WTC11 (cell line): ENCODE measurements around the gene DAAM2. TPM values are rescaled to one million over a fixed set of nuclear protein-coding genes. Genes with fewer than 3 reads are reported as not detected.

Experiments used
- ATAC-seq: fragments of 200-7000 bp; cut with Tn5 transposase; 2 replicates; pipeline ENCODE4 v1.10.0; 2021; ENCODE audit warnings: mild to moderate bottlenecking, moderate library complexity
- CTCF ChIA-PET: fragments of 300-600 bp; sonication (Branson Sonifier 250); formaldehyde crosslinking; loops from one replicate; lab custom pipeline; 2021; ENCODE audit warnings: antibody characterized with exemption; lab: Charles Lee
- POLR2A ChIA-PET: fragments of 350-600 bp; sonication (Branson Sonifier 250); formaldehyde crosslinking; loops from one replicate; lab custom pipeline; 2021; ENCODE audit warnings: antibody characterized with exemption; lab: Charles Lee
- DNase-seq: peaks from one replicate; pipeline ENCODE4 v3.0.0; 2021; ENCODE audit warnings: low spot score
- H3K27ac Mint-ChIP-seq: 2 replicates; pipeline ENCODE4 v1.8.0; 2021; ENCODE audit warnings: mixed read lengths
- H3K27me3 Mint-ChIP-seq: 2 replicates; pipeline ENCODE4 v1.8.0; 2021; ENCODE audit warnings: low read depth, mild to moderate bottlenecking, moderate library complexity, mixed read lengths
- H3K36me3 Mint-ChIP-seq: 2 replicates; pipeline ENCODE4 v1.8.0; 2021; ENCODE audit warnings: mixed read lengths
- H3K4me1 Mint-ChIP-seq: 2 replicates; pipeline ENCODE4 v1.8.0; 2022; ENCODE audit warnings: mixed read lengths
- H3K4me3 Mint-ChIP-seq: 2 replicates; pipeline ENCODE4 v1.8.0; 2021; ENCODE audit warnings: mild to moderate bottlenecking, moderate library complexity, mixed read lengths
- H3K9me3 Mint-ChIP-seq: 2 replicates; pipeline ENCODE4 v1.8.0; 2021; ENCODE audit warnings: mixed read lengths
- ATF1 ChIP-seq: sonication (generic); formaldehyde crosslinking; IDR thresholded peaks from 2 replicates; pipeline ENCODE4 v1.8.1; 2023; ENCODE audit warnings: mild to moderate bottlenecking, moderate library complexity, missing genetic modification reagents
- ELF4 ChIP-seq: sonication (generic); formaldehyde crosslinking; IDR thresholded peaks from 2 replicates; pipeline ENCODE4 v1.8.1; 2022; ENCODE audit warnings: low read depth, mild to moderate bottlenecking, moderate library complexity, missing genetic modification reagents
- EMX1 ChIP-seq: fragments of 250-450 bp; sonication (Bioruptor Pico); IDR thresholded peaks from 2 replicates; pipeline ENCODE4 v1.8.0; 2021; ENCODE audit warnings: mild to moderate bottlenecking
- FOXJ3 ChIP-seq: sonication (generic); formaldehyde crosslinking; IDR thresholded peaks from 2 replicates; pipeline ENCODE4 v1.9.0; 2021; ENCODE audit warnings: missing genetic modification reagents, mild to moderate bottlenecking, borderline replicate concordance
- JAZF1 ChIP-seq: fragments of 250-450 bp; sonication (Bioruptor Pico); IDR thresholded peaks from 2 replicates; pipeline ENCODE4 v1.9.0; 2021; ENCODE audit warnings: moderate library complexity, mild to moderate bottlenecking, inconsistent platforms
- RORB ChIP-seq: fragments of 250-450 bp; sonication (Bioruptor Pico); IDR thresholded peaks from 2 replicates; pipeline ENCODE4 v1.9.0; 2021; ENCODE audit warnings: mild to moderate bottlenecking
- ZNF423 ChIP-seq: fragments of 250-450 bp; sonication (Bioruptor Pico); IDR thresholded peaks from 2 replicates; pipeline ENCODE4 v2.1.2; 2022; ENCODE audit warnings: mild to moderate bottlenecking, moderate library complexity
- ZNF671 ChIP-seq: fragments of 250-450 bp; sonication (Bioruptor Pico); IDR thresholded peaks from 2 replicates; pipeline ENCODE4 v1.8.0; 2021; ENCODE audit warnings: mild to moderate bottlenecking
- total RNA-seq: library from RNA; stranded (reverse); gene quantifications from 3 replicates; pipeline ENCODE4 v1.2.3, GENCODE V29; 2021
- TF ChIP-seq, protein P1 (sequence below): sonication (generic); formaldehyde crosslinking; IDR thresholded peaks from 2 replicates; pipeline ENCODE4 v1.8.1; 2022; ENCODE audit warnings: low read depth, mild to moderate bottlenecking, moderate library complexity, missing genetic modification reagents, borderline replicate concordance
- TF ChIP-seq, protein P2 (sequence below): sonication (generic); formaldehyde crosslinking; IDR thresholded peaks from 2 replicates; pipeline ENCODE4 v1.8.1; 2022; ENCODE audit warnings: low read depth, missing genetic modification reagents, borderline replicate concordance
- TF ChIP-seq, protein P3 (sequence below): sonication (generic); formaldehyde crosslinking; IDR thresholded peaks from 2 replicates; pipeline ENCODE4 v1.8.0; 2022; ENCODE audit warnings: mild to moderate bottlenecking, missing genetic modification reagents
- TF ChIP-seq, protein P4 (sequence below): sonication (generic); formaldehyde crosslinking; conservative IDR thresholded peaks from 2 replicates; pipeline ENCODE4 v1.8.1; 2022; ENCODE audit warnings: mild to moderate bottlenecking, missing genetic modification reagents
- TF ChIP-seq, protein P5 (sequence below): sonication (generic); formaldehyde crosslinking; IDR thresholded peaks from 2 replicates; pipeline ENCODE4 v1.8.1; 2023; ENCODE audit warnings: mild to moderate bottlenecking, missing genetic modification reagents, moderate library complexity
- TF ChIP-seq, protein P6 (sequence below): fragments of 250-450 bp; sonication (Bioruptor Pico); IDR thresholded peaks from 2 replicates; pipeline ENCODE4 v1.9.0; 2021; ENCODE audit warnings: moderate library complexity, mild to moderate bottlenecking, inconsistent platforms, borderline replicate concordance
- TF ChIP-seq, protein P7 (sequence below): sonication (generic); formaldehyde crosslinking; IDR thresholded peaks from 2 replicates; pipeline ENCODE4 v1.8.1; 2023; ENCODE audit warnings: mild to moderate bottlenecking, missing genetic modification reagents, borderline replicate concordance
- TF ChIP-seq, protein P8 (sequence below): sonication (generic); formaldehyde crosslinking; IDR thresholded peaks from 2 replicates; pipeline ENCODE4 v1.8.1; 2023; ENCODE audit warnings: mild to moderate bottlenecking, moderate library complexity, missing genetic modification reagents
- TF ChIP-seq, protein P9 (sequence below): sonication (generic); formaldehyde crosslinking; IDR thresholded peaks from 2 replicates; pipeline ENCODE4 v1.8.0; 2023; ENCODE audit warnings: missing genetic modification reagents, mild to moderate bottlenecking, borderline replicate concordance

DAAM2 gene
- total RNA-seq, 1 experiment from 2014 or later: 2.0 TPM

DNA sequence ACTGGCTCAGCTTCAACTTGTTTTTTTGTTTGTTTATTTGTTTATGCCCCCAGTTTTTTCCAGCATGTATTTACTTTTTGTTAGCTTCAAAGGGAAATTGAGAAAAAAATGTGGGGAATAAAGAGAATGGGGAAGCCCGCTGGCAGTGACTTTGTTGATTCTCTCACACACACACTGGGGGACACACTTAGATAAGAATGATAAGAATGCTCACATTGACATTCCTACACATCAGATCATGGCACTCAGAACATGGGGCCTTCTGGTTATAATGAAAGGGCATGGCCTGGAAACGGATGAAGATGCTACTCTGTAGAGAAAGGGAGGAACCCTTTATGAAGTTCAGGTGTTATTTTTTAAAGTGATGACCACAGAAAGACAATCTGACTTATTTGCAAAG is 15.6 kb upstream of the DAAM2 start (continued):
- TF ChIP-seq, protein P1, sequence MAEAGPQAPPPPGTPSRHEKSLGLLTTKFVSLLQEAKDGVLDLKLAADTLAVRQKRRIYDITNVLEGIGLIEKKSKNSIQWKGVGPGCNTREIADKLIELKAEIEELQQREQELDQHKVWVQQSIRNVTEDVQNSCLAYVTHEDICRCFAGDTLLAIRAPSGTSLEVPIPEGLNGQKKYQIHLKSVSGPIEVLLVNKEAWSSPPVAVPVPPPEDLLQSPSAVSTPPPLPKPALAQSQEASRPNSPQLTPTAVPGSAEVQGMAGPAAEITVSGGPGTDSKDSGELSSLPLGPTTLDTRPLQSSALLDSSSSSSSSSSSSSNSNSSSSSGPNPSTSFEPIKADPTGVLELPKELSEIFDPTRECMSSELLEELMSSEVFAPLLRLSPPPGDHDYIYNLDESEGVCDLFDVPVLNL (CRISPR knock-in tag): no peak
- TF ChIP-seq JAZF1 (CRISPR knock-in tag): no peak
- no peak for TF ChIP-seq ZNF423
- TF ChIP-seq ZNF671 (CRISPR knock-in tag): no peak
- TF ChIP-seq, protein P2, sequence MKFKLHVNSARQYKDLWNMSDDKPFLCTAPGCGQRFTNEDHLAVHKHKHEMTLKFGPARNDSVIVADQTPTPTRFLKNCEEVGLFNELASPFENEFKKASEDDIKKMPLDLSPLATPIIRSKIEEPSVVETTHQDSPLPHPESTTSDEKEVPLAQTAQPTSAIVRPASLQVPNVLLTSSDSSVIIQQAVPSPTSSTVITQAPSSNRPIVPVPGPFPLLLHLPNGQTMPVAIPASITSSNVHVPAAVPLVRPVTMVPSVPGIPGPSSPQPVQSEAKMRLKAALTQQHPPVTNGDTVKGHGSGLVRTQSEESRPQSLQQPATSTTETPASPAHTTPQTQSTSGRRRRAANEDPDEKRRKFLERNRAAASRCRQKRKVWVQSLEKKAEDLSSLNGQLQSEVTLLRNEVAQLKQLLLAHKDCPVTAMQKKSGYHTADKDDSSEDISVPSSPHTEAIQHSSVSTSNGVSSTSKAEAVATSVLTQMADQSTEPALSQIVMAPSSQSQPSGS: no peak
- TF ChIP-seq FOXJ3 (CRISPR knock-in tag): no peak
- TF ChIP-seq, protein P3, sequence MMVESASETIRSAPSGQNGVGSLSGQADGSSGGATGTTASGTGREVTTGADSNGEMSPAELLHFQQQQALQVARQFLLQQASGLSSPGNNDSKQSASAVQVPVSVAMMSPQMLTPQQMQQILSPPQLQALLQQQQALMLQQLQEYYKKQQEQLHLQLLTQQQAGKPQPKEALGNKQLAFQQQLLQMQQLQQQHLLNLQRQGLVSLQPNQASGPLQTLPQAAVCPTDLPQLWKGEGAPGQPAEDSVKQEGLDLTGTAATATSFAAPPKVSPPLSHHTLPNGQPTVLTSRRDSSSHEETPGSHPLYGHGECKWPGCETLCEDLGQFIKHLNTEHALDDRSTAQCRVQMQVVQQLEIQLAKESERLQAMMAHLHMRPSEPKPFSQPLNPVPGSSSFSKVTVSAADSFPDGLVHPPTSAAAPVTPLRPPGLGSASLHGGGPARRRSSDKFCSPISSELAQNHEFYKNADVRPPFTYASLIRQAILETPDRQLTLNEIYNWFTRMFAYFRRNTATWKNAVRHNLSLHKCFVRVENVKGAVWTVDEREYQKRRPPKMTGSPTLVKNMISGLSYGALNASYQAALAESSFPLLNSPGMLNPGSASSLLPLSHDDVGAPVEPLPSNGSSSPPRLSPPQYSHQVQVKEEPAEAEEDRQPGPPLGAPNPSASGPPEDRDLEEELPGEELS (CRISPR knock-in tag): no peak
- TF ChIP-seq, protein P4, sequence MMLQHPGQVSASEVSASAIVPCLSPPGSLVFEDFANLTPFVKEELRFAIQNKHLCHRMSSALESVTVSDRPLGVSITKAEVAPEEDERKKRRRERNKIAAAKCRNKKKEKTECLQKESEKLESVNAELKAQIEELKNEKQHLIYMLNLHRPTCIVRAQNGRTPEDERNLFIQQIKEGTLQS (CRISPR knock-in tag): no peak

DNA sequence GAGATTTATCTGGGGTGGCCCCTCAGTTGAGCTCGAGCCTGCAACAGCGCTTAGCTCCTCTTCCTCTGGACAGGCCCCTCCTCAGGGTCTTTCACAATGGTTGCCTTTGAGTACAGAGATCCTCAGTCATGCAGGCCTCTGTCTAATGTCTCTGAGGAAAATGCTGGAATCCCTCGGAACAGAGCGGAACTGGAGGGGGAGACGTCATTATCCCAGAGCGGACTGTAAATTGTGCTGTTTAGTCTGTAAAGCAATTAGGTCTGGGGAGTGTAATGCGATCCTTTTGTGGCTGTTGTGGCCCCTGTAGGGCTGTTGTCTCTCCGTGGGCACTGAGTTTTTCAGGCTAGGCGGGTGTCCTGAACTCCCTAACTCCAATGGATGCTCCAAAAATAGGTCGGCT is 15.0 kb upstream of the DAAM2 start:
- CTCF ChIA-PET: interaction anchor here (0.9 to 1.3 kb wide), 4 partner anchors 14 to 415 kb away, joined by 3 to 4 read pairs (median 4); no protein-coding TSS in a partner anchor
- H3K27ac Mint-ChIP-seq: no peak overlapping the region
- no peaks in the 10 kb centered on the region for H3K36me3 Mint-ChIP-seq
- H3K4me1 Mint-ChIP-seq: peaks cover 21% of the 10 kb centered on the region
- POLR2A ChIA-PET: no interaction called here
- DNase-seq (no peak), ATAC-seq (no peak)
- H3K9me3 Mint-ChIP-seq: 0 out of 2 replicates have a peak, but pooled peaks cover 6% of the 10 kb centered on the region
- H3K27me3 Mint-ChIP-seq: no peaks in the 10 kb centered on the region; the same call in 1 of the 2 replicates
- H3K4me3 Mint-ChIP-seq: no peak overlapping the region
- TF ChIP-seq, protein P5, sequence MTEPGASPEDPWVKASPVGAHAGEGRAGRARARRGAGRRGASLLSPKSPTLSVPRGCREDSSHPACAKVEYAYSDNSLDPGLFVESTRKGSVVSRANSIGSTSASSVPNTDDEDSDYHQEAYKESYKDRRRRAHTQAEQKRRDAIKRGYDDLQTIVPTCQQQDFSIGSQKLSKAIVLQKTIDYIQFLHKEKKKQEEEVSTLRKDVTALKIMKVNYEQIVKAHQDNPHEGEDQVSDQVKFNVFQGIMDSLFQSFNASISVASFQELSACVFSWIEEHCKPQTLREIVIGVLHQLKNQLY (CRISPR knock-in tag): no peak
- TF ChIP-seq EMX1: no peak
- TF ChIP-seq, protein P6, sequence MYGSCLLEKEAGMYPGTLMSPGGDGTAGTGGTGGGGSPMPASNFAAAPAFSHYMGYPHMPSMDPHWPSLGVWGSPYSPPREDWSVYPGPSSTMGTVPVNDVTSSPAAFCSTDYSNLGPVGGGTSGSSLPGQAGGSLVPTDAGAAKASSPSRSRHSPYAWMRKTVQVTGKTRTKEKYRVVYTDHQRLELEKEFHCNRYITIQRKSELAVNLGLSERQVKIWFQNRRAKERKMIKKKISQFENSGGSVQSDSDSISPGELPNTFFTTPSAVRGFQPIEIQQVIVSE: no peak
- no peak for TF ChIP-seq RORB (CRISPR knock-in tag)
- no peak for TF ChIP-seq ATF1 (CRISPR knock-in tag)
- TF ChIP-seq, protein P7, sequence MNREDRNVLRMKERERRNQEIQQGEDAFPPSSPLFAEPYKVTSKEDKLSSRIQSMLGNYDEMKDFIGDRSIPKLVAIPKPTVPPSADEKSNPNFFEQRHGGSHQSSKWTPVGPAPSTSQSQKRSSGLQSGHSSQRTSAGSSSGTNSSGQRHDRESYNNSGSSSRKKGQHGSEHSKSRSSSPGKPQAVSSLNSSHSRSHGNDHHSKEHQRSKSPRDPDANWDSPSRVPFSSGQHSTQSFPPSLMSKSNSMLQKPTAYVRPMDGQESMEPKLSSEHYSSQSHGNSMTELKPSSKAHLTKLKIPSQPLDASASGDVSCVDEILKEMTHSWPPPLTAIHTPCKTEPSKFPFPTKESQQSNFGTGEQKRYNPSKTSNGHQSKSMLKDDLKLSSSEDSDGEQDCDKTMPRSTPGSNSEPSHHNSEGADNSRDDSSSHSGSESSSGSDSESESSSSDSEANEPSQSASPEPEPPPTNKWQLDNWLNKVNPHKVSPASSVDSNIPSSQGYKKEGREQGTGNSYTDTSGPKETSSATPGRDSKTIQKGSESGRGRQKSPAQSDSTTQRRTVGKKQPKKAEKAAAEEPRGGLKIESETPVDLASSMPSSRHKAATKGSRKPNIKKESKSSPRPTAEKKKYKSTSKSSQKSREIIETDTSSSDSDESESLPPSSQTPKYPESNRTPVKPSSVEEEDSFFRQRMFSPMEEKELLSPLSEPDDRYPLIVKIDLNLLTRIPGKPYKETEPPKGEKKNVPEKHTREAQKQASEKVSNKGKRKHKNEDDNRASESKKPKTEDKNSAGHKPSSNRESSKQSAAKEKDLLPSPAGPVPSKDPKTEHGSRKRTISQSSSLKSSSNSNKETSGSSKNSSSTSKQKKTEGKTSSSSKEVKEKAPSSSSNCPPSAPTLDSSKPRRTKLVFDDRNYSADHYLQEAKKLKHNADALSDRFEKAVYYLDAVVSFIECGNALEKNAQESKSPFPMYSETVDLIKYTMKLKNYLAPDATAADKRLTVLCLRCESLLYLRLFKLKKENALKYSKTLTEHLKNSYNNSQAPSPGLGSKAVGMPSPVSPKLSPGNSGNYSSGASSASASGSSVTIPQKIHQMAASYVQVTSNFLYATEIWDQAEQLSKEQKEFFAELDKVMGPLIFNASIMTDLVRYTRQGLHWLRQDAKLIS (CRISPR knock-in tag): no peak
- TF ChIP-seq, protein P8, sequence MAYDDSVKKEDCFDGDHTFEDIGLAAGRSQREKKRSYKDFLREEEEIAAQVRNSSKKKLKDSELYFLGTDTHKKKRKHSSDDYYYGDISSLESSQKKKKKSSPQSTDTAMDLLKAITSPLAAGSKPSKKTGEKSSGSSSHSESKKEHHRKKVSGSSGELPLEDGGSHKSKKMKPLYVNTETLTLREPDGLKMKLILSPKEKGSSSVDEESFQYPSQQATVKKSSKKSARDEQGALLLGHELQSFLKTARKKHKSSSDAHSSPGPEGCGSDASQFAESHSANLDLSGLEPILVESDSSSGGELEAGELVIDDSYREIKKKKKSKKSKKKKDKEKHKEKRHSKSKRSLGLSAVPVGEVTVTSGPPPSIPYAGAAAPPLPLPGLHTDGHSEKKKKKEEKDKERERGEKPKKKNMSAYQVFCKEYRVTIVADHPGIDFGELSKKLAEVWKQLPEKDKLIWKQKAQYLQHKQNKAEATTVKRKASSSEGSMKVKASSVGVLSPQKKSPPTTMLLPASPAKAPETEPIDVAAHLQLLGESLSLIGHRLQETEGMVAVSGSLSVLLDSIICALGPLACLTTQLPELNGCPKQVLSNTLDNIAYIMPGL (CRISPR knock-in tag): no peak
- TF ChIP-seq ZNF671 (CRISPR knock-in tag): no peak
- TF ChIP-seq ELF4 (CRISPR knock-in tag): no peak
- TF ChIP-seq FOXJ3 (CRISPR knock-in tag): no peak
- TF ChIP-seq, protein P9, sequence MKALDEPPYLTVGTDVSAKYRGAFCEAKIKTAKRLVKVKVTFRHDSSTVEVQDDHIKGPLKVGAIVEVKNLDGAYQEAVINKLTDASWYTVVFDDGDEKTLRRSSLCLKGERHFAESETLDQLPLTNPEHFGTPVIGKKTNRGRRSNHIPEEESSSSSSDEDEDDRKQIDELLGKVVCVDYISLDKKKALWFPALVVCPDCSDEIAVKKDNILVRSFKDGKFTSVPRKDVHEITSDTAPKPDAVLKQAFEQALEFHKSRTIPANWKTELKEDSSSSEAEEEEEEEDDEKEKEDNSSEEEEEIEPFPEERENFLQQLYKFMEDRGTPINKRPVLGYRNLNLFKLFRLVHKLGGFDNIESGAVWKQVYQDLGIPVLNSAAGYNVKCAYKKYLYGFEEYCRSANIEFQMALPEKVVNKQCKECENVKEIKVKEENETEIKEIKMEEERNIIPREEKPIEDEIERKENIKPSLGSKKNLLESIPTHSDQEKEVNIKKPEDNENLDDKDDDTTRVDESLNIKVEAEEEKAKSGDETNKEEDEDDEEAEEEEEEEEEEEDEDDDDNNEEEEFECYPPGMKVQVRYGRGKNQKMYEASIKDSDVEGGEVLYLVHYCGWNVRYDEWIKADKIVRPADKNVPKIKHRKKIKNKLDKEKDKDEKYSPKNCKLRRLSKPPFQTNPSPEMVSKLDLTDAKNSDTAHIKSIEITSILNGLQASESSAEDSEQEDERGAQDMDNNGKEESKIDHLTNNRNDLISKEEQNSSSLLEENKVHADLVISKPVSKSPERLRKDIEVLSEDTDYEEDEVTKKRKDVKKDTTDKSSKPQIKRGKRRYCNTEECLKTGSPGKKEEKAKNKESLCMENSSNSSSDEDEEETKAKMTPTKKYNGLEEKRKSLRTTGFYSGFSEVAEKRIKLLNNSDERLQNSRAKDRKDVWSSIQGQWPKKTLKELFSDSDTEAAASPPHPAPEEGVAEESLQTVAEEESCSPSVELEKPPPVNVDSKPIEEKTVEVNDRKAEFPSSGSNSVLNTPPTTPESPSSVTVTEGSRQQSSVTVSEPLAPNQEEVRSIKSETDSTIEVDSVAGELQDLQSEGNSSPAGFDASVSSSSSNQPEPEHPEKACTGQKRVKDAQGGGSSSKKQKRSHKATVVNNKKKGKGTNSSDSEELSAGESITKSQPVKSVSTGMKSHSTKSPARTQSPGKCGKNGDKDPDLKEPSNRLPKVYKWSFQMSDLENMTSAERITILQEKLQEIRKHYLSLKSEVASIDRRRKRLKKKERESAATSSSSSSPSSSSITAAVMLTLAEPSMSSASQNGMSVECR (CRISPR knock-in tag): no peak
